ENCODE results near the gene WRAP73.

Gene WRAP73, protein sequence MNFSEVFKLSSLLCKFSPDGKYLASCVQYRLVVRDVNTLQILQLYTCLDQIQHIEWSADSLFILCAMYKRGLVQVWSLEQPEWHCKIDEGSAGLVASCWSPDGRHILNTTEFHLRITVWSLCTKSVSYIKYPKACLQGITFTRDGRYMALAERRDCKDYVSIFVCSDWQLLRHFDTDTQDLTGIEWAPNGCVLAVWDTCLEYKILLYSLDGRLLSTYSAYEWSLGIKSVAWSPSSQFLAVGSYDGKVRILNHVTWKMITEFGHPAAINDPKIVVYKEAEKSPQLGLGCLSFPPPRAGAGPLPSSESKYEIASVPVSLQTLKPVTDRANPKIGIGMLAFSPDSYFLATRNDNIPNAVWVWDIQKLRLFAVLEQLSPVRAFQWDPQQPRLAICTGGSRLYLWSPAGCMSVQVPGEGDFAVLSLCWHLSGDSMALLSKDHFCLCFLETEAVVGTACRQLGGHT

GRCh38 chr1:3649342-3650247, at the start of gene WRAP73:
WRAP73 (minus strand) TSS chr1:3650103; CDS start chr1:3649999, 104 bp downstream.
- H3K4me3 ChIP-seq (ENCODE audit: low read depth, low read length): peak within 1 kb of the TSS; percentile 93
- TF ChIP-seq CTCF (IDR thresholded peaks at IDR 0.05; ENCODE audit: low read depth, low read length): no peak

GRCh38 chr1:3699596-3699995, 49.7 kb upstream of the WRAP73 start:
- TF ChIP-seq CTCF (IDR thresholded peaks at IDR 0.05; ENCODE audit: low read depth, low read length): no peak
- H3K4me3 ChIP-seq (ENCODE audit: low read depth, low read length): no peak overlapping the region

DNA sequence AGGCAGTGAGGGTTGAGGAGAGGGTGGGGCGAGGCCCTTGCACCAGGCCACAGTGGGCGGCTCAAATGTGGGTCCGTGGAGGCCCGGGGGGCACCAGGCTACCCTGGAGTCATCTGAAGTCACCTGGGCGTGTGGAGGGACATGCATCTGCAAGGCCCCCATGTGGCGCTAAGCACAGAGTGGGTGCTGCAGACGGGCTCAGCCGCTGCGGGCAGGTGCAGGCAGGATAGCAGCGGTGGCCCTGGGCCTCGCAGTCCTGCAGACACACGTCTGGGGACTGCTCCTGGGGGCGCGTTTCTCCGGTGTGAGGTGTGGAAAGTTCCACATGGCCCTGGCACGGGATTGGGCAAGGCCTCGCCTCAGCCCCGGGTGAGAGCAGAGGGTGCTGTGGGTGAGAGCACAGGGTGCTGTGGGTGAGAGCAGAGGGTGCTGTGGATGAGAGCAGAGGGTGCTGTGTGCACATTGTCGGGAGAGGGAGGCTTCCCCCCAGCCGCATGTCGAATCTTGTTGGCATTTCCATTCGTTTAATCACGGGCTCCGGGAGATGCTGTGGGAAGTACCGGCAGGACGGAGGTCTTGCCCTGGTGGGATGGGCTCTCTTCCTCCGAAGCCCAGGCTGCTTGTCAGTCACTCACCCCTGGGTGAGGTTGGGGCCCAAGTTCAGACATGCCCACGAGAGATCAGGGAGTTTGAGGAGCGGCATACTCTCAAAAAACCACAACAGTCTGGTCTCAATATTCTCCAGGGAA, 48.9 kb upstream of the WRAP73 start:
- no peak overlapping the region for H3K4me3 ChIP-seq (ENCODE audit: low read depth, low read length)
- no peak for TF ChIP-seq CTCF (IDR thresholded peaks at IDR 0.05; ENCODE audit: low read depth, low read length)

DNA sequence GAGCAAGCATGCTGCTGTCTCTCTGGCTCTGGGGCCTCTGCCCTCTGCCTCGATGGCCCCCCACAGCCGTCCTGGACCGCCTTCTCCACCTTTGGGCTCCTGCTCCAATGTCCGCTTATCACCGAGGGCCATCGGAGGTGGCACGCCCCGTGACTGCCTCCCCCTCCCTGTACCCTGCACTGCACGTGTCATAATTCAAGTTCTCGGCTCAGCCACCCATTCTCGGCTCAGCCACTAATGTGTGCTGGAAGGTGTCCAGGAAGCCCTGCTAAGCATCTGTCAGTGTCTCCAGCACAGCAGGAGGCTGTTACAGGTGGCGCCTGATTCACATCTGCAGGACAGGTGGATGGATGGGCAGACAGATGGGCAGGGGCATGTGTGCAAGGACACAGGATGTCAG, 47.9 kb upstream of the WRAP73 start:
- H3K4me3 ChIP-seq (ENCODE audit: low read depth, low read length): no peak overlapping the region
- TF ChIP-seq CTCF (IDR thresholded peaks at IDR 0.05; ENCODE audit: low read depth, low read length): no peak

- no peak overlapping the region for H3K4me3 ChIP-seq (ENCODE audit: low read depth, low read length)
Observed at GRCh38 chr1:3697104-3697503, 47.2 kb upstream of the WRAP73 start.

DNA sequence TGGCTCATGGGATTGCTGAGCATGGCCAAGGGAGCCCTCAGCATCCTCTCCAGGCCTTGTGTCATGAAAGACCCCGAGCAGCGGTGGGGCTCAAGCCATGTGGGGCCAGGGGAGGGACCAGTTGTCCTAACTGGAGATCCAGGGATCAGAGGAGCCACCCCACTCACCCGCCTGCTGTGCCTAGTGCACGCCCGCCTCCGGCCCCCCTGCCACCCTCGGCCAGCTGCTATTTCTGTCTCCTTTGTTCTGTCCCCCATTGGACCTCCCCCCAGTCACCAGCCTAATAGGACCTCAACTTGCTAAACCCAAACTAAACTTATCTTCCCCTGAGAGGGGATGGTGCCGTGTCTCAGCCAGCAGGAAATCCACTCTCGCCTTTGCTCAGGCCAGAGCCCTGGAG, 46.8 kb upstream of the WRAP73 start:
- no peak overlapping the region for H3K4me3 ChIP-seq (ENCODE audit: low read depth, low read length)
- TF ChIP-seq CTCF (IDR thresholded peaks at IDR 0.05; ENCODE audit: low read depth, low read length): no peak

More at GRCh38 chr1:3697104-3697503, 47.2 kb upstream of the WRAP73 start:
- no peak for TF ChIP-seq CTCF (IDR thresholded peaks at IDR 0.05; ENCODE audit: low read depth, low read length)

Data from WI38 (cell line).